GM23338 (cell line): ENCODE measurements around the gene PDE3B. TPM values are rescaled to one million over a fixed set of nuclear protein-coding genes. Genes with fewer than 3 reads are reported as not detected.

Source experiments
- ATAC-seq: fragments of 200-7000 bp; cut with Tn5 transposase; 3 replicates; pipeline ENCODE4 v1.9.1; 2020
- DNase-seq: peaks from one replicate; pipeline ENCODE4 v3.0.0-alpha.2; 2015; ENCODE audit warnings: low spot score
- H2AFZ ChIP-seq: fragments of 200-600 bp; sonication (generic); 2 replicates; pipeline ENCODE4 v1.8.0; 2016; ENCODE audit warnings: antibody characterized with exemption, mild to moderate bottlenecking, moderate library complexity
- H3F3A ChIP-seq: fragments of 200-600 bp; sonication (generic); replicated peaks from 2 replicates; pipeline ENCODE4 v1.8.0; 2017; ENCODE audit warnings: antibody characterized with exemption, mixed run types, low read depth
- H3K27ac ChIP-seq: fragments of 200-600 bp; sonication (generic); 2 replicates; pipeline ENCODE4 v1.6.1; 2016; ENCODE audit warnings: low read depth
- H3K27me3 ChIP-seq: fragments of 200-600 bp; sonication (generic); 2 replicates; pipeline ENCODE4 v1.8.0; 2016; ENCODE audit warnings: mild to moderate bottlenecking, mixed run types, moderate library complexity; ENCODE audit not compliant: insufficient read depth
- H3K36me3 ChIP-seq: fragments of 200-600 bp; sonication (generic); 2 replicates; pipeline ENCODE4 v1.8.0; 2016; ENCODE audit warnings: mild to moderate bottlenecking; ENCODE audit not compliant: insufficient read depth
- H3K4me1 ChIP-seq: fragments of 200-600 bp; sonication (generic); 2 replicates; pipeline ENCODE4 v1.8.0; 2016; ENCODE audit warnings: mild to moderate bottlenecking, moderate library complexity; ENCODE audit not compliant: insufficient read depth
- H3K4me2 ChIP-seq: fragments of 200-600 bp; sonication (generic); 2 replicates; pipeline ENCODE4 v1.7.1; 2017; ENCODE audit warnings: mixed run types
- H3K4me3 ChIP-seq: fragments of 200-600 bp; sonication (generic); 2 replicates; pipeline ENCODE4 v1.6.1; 2016; ENCODE audit warnings: mixed run types
- H3K79me2 ChIP-seq: fragments of 200-600 bp; sonication (generic); replicated peaks from 2 replicates; pipeline ENCODE4 v1.8.0; 2017; ENCODE audit warnings: mild to moderate bottlenecking; ENCODE audit not compliant: insufficient read depth
- H3K9me2 ChIP-seq: fragments of 200-600 bp; sonication (generic); 2 replicates; pipeline ENCODE4 v1.8.0; 2017; ENCODE audit not compliant: insufficient read depth
- H4K20me1 ChIP-seq: fragments of 200-600 bp; sonication (generic); replicated peaks from 2 replicates; pipeline ENCODE4 v1.8.0; 2017; ENCODE audit warnings: mild to moderate bottlenecking; ENCODE audit not compliant: insufficient read depth
- H3K27ac Mint-ChIP-seq: 2 replicates; pipeline ENCODE4 v1.8.0; 2020; ENCODE audit warnings: inconsistent platforms, mild to moderate bottlenecking, moderate library complexity, mixed read lengths
- H3K27me3 Mint-ChIP-seq: 3 replicates; pipeline ENCODE4 v1.8.0; 2022; ENCODE audit warnings: low read depth, mild to moderate bottlenecking, moderate library complexity, mixed read lengths, inconsistent platforms; ENCODE audit not compliant: insufficient read depth, poor library complexity
- H3K36me3 Mint-ChIP-seq: 3 replicates; pipeline ENCODE4 v1.8.0; 2021; ENCODE audit warnings: low read depth, mild to moderate bottlenecking, inconsistent platforms, moderate library complexity, mixed read lengths
- H3K4me1 Mint-ChIP-seq: 3 replicates; pipeline ENCODE4 v1.8.0; 2020; ENCODE audit warnings: mild to moderate bottlenecking, inconsistent platforms, mixed read lengths
- H3K4me3 Mint-ChIP-seq: 3 replicates; pipeline ENCODE4 v1.8.0; 2021; ENCODE audit warnings: moderate library complexity, mild to moderate bottlenecking, inconsistent platforms, mixed read lengths
- H3K9me3 Mint-ChIP-seq: 3 replicates; pipeline ENCODE4 v1.8.0; 2020; ENCODE audit warnings: moderate library complexity, mild to moderate bottlenecking, inconsistent platforms, mixed read lengths
- CREB1 ChIP-seq: fragments of 250-450 bp; sonication (Bioruptor Pico); IDR thresholded peaks from 2 replicates; pipeline ENCODE4 v1.5.0; 2020; ENCODE audit warnings: low read depth, mild to moderate bottlenecking, moderate library complexity
- EZH2 ChIP-seq: fragments of 200-600 bp; sonication (generic); IDR thresholded peaks from one replicate; pipeline ENCODE4 v1.8.0; 2017; ENCODE audit warnings: antibody characterized with exemption, mild to moderate bottlenecking, low read depth; ENCODE audit not compliant: unreplicated experiment
- EZH2phosphoT487 ChIP-seq: fragments of 200-600 bp; sonication (generic); IDR thresholded peaks from one replicate; pipeline ENCODE4 v1.8.1; 2018; ENCODE audit warnings: antibody characterized with exemption; ENCODE audit not compliant: unreplicated experiment
- JUNB ChIP-seq: IDR thresholded peaks from one replicate; pipeline ENCODE4 v1.6.1; 2016; ENCODE audit warnings: antibody characterized with exemption; ENCODE audit not compliant: unreplicated experiment
- NANOG ChIP-seq: IDR thresholded peaks from 2 replicates; pipeline ENCODE4 v1.6.1; 2016; ENCODE audit warnings: antibody characterized with exemption, borderline replicate concordance
- POLR2AphosphoS5 ChIP-seq: IDR thresholded peaks from 2 replicates; pipeline ENCODE4 v1.6.1; 2016; ENCODE audit warnings: antibody characterized with exemption, low read depth
- REST ChIP-seq: IDR thresholded peaks from one replicate; pipeline ENCODE4 v1.6.1; 2018; ENCODE audit warnings: antibody characterized with exemption; ENCODE audit not compliant: unreplicated experiment
- STAT1 ChIP-seq: IDR thresholded peaks from one replicate; pipeline ENCODE4 v1.6.1; 2016; ENCODE audit warnings: antibody characterized with exemption; ENCODE audit not compliant: unreplicated experiment
- ZNF114 ChIP-seq: fragments of 250-450 bp; sonication (Bioruptor Pico); IDR thresholded peaks from 2 replicates; pipeline ENCODE4 v1.5.0; 2020; ENCODE audit warnings: mild to moderate bottlenecking, moderate library complexity
- ZNF331 ChIP-seq: fragments of 250-450 bp; sonication (Bioruptor Pico); IDR thresholded peaks from 2 replicates; pipeline ENCODE4 v1.5.0; 2020; ENCODE audit warnings: low read depth, mild to moderate bottlenecking, moderate library complexity
- polyA plus RNA-seq: library from polyadenylated mRNA; unstranded; fragments of >200 nt; fragmentation: Nextera tagmentation; extraction: Ambion mirVana; gene quantifications from 2 replicates; pipeline ENCODE4 v1.2.1, GENCODE V29; 2016
- total RNA-seq: library from RNA; depleted of rRNA; stranded (reverse); fragments of >200 nt; shearing (Covaris generic); gene quantifications from 2 replicates; pipeline ENCODE4 v1.2.3, GENCODE V29; 2014
- TF ChIP-seq, protein P1 (sequence below), 2 experiments: fragments of 200-600 bp in 1 of 2; sonication (generic) in 1 of 2; conservative IDR thresholded peaks; 2 replicates each; pipeline versions ENCODE4 v1.5.1 to v1.6.1; 2016 to 2017; ENCODE audit warnings: antibody characterized with exemption in 2 of 2, low read depth in 2 of 2, mild to moderate bottlenecking in 2 of 2, moderate library complexity in 1 of 2
- TF ChIP-seq, protein P2 (sequence below): IDR thresholded peaks from 2 replicates; pipeline ENCODE4 v1.6.1; 2016; ENCODE audit warnings: antibody characterized with exemption
- TF ChIP-seq, protein P3 (sequence below): fragments of 250-450 bp; sonication (Bioruptor Pico); IDR thresholded peaks from 2 replicates; pipeline ENCODE4 v1.5.0; 2020; ENCODE audit warnings: mild to moderate bottlenecking, moderate library complexity

The PDE3B gene
- total and polyA plus RNA-seq, 2 experiments from 2014 or later: 4.3 to 21.3 TPM

- no peak for TF ChIP-seq JUNB
These were observed 7.5 kb upstream of the PDE3B start (continued) for GRCh38 chr11:14636119-14636518.

- Histone ChIP-seq H3F3A (no peaks in the 10 kb centered on the region), H3K36me3 (no peaks in the 10 kb centered on the region), H3K79me2 (no peaks in the 10 kb centered on the region), H3K4me1 (no peaks in the 10 kb centered on the region), H2AFZ (no peak overlapping the region), H3K27me3 (peaks cover 7% of the 10 kb centered on the region), H3K4me2 (no peak overlapping the region), H3K4me3 (no peak overlapping the region), H4K20me1 (no peaks in the 10 kb centered on the region), H3K9me2 (no peaks in the 10 kb centered on the region), H3K27ac (no peak overlapping the region)
- DNase-seq (peak; percentile 6), ATAC-seq (no peak)
- H3K27ac Mint-ChIP-seq: no peak overlapping the region
- H3K36me3 Mint-ChIP-seq: peaks cover 8% of the 10 kb centered on the region; the same call in 2 of the 3 replicates
- peaks cover 16% of the 10 kb centered on the region for H3K4me1 Mint-ChIP-seq
- peaks cover 8% of the 10 kb centered on the region; the same call in 2 of the 3 replicates for H3K9me3 Mint-ChIP-seq
- H3K4me3 Mint-ChIP-seq: no peak overlapping the region
- H3K27me3 Mint-ChIP-seq: peaks cover 11% of the 10 kb centered on the region
- no peak for TF ChIP-seq EZH2
- TF ChIP-seq EZH2phosphoT487: no peak
- no peak for TF ChIP-seq ZNF331 (CRISPR knock-in tag)
- no peak for TF ChIP-seq ZNF114 (CRISPR knock-in tag)
- TF ChIP-seq CREB1 (CRISPR knock-in tag): no peak
- no peak for TF ChIP-seq POLR2AphosphoS5
- no peak for TF ChIP-seq REST
- TF ChIP-seq NANOG: no peak
- TF ChIP-seq, protein P1, sequence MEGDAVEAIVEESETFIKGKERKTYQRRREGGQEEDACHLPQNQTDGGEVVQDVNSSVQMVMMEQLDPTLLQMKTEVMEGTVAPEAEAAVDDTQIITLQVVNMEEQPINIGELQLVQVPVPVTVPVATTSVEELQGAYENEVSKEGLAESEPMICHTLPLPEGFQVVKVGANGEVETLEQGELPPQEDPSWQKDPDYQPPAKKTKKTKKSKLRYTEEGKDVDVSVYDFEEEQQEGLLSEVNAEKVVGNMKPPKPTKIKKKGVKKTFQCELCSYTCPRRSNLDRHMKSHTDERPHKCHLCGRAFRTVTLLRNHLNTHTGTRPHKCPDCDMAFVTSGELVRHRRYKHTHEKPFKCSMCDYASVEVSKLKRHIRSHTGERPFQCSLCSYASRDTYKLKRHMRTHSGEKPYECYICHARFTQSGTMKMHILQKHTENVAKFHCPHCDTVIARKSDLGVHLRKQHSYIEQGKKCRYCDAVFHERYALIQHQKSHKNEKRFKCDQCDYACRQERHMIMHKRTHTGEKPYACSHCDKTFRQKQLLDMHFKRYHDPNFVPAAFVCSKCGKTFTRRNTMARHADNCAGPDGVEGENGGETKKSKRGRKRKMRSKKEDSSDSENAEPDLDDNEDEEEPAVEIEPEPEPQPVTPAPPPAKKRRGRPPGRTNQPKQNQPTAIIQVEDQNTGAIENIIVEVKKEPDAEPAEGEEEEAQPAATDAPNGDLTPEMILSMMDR (conservative IDR thresholded peaks at IDR 0.05; ENCODE audit: low read depth in 2 of 2): no peak
- TF ChIP-seq, protein P2, sequence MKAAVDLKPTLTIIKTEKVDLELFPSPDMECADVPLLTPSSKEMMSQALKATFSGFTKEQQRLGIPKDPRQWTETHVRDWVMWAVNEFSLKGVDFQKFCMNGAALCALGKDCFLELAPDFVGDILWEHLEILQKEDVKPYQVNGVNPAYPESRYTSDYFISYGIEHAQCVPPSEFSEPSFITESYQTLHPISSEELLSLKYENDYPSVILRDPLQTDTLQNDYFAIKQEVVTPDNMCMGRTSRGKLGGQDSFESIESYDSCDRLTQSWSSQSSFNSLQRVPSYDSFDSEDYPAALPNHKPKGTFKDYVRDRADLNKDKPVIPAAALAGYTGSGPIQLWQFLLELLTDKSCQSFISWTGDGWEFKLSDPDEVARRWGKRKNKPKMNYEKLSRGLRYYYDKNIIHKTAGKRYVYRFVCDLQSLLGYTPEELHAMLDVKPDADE: no peak
- no peak for TF ChIP-seq JUNB
- TF ChIP-seq, protein P3, sequence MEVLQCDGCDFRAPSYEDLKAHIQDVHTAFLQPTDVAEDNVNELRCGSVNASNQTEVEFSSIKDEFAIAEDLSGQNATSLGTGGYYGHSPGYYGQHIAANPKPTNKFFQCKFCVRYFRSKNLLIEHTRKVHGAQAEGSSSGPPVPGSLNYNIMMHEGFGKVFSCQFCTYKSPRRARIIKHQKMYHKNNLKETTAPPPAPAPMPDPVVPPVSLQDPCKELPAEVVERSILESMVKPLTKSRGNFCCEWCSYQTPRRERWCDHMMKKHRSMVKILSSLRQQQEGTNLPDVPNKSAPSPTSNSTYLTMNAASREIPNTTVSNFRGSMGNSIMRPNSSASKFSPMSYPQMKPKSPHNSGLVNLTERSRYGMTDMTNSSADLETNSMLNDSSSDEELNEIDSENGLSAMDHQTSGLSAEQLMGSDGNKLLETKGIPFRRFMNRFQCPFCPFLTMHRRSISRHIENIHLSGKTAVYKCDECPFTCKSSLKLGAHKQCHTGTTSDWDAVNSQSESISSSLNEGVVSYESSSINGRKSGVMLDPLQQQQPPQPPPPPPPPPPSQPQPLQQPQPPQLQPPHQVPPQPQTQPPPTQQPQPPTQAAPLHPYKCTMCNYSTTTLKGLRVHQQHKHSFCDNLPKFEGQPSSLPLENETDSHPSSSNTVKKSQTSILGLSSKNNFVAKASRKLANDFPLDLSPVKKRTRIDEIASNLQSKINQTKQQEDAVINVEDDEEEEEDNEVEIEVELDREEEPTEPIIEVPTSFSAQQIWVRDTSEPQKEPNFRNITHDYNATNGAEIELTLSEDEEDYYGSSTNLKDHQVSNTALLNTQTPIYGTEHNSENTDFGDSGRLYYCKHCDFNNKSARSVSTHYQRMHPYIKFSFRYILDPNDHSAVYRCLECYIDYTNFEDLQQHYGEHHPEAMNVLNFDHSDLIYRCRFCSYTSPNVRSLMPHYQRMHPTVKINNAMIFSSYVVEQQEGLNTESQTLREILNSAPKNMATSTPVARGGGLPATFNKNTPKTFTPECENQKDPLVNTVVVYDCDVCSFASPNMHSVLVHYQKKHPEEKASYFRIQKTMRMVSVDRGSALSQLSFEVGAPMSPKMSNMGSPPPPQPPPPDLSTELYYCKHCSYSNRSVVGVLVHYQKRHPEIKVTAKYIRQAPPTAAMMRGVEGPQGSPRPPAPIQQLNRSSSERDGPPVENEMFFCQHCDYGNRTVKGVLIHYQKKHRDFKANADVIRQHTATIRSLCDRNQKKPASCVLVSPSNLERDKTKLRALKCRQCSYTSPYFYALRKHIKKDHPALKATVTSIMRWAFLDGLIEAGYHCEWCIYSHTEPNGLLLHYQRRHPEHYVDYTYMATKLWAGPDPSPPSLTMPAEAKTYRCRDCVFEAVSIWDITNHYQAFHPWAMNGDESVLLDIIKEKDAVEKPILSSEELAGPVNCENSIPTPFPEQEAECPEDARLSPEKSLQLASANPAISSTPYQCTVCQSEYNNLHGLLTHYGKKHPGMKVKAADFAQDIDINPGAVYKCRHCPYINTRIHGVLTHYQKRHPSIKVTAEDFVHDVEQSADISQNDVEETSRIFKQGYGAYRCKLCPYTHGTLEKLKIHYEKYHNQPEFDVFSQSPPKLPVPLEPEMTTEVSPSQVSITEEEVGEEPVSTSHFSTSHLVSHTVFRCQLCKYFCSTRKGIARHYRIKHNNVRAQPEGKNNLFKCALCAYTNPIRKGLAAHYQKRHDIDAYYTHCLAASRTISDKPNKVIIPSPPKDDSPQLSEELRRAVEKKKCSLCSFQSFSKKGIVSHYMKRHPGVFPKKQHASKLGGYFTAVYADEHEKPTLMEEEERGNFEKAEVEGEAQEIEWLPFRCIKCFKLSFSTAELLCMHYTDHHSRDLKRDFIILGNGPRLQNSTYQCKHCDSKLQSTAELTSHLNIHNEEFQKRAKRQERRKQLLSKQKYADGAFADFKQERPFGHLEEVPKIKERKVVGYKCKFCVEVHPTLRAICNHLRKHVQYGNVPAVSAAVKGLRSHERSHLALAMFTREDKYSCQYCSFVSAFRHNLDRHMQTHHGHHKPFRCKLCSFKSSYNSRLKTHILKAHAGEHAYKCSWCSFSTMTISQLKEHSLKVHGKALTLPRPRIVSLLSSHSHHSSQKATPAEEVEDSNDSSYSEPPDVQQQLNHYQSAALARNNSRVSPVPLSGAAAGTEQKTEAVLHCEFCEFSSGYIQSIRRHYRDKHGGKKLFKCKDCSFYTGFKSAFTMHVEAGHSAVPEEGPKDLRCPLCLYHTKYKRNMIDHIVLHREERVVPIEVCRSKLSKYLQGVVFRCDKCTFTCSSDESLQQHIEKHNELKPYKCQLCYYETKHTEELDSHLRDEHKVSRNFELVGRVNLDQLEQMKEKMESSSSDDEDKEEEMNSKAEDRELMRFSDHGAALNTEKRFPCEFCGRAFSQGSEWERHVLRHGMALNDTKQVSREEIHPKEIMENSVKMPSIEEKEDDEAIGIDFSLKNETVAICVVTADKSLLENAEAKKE (CRISPR knock-in tag): no peak
- no peak for TF ChIP-seq STAT1
These were observed 5.7 kb upstream of the PDE3B start for GRCh38 chr11:14637868-14638409.
